Gastroesophageal sphincter (tissue), 4 donors: Measurements from ENCODE around the gene TNFRSF18. TPM values are rescaled to one million over a fixed set of nuclear protein-coding genes. Genes with fewer than 3 reads are reported as not detected.

ENCODE experiments used
- ATAC-seq: fragments of 150-250 bp; one replicate; pipeline ENCODE4 v1.9.1; 2016; ENCODE audit warnings: mild to moderate bottlenecking, moderate library complexity
- H3K27ac ChIP-seq, 4 donors: fragments of 200-600 bp; sonication (generic) in 3 of 4; 1 replicate in 3 of 4; 2 replicates in 1 of 4; pipeline ENCODE4 v1.5.1; 2016 to 2019
- H3K27me3 ChIP-seq: fragments of 200-600 bp; sonication (generic); one replicate; pipeline ENCODE4 v1.5.1; 2019
- H3K36me3 ChIP-seq, 2 donors: fragments of 200-600 bp; sonication (generic); one replicate each; pipeline ENCODE4 v1.5.1; 2019; ENCODE audit warnings: control low read depth in 1 of 2
- H3K4me1 ChIP-seq, 3 donors: fragments of 200-600 bp; sonication (generic); 1 replicate in 2 of 3; 2 replicates in 1 of 3; pipeline ENCODE4 v1.5.1; 2016 to 2019; ENCODE audit warnings: control low read depth in 2 of 3
- H3K4me3 ChIP-seq, 2 donors: fragments of 200-600 bp; sonication (generic); one replicate each; pipeline ENCODE4 v1.5.1; 2019; ENCODE audit warnings: mild to moderate bottlenecking in 1 of 2, moderate library complexity in 1 of 2
- H3K9me3 ChIP-seq, 3 donors: fragments of 200-600 bp; sonication (generic); one replicate each; pipeline ENCODE4 v1.5.1; 2017 to 2019; ENCODE audit warnings: control low read depth in 2 of 3
- CTCF ChIP-seq, 4 experiments: fragments of 200-600 bp in 2 of 4; fragments of 450-650 bp in 2 of 4; sonication (generic) in 1 of 4; IDR thresholded peaks; one replicate each; pipeline ENCODE4 v1.5.1; 2017 to 2019; ENCODE audit warnings: antibody characterized with exemption in 4 of 4, mild to moderate bottlenecking in 2 of 4, moderate library complexity in 2 of 4
- EP300 ChIP-seq: sonication (generic); formaldehyde crosslinking; IDR thresholded peaks from one replicate; pipeline ENCODE4 v1.6.1; 2017; ENCODE audit warnings: antibody characterized with exemption, mild to moderate bottlenecking
- POLR2A ChIP-seq, 2 donors: fragments of 450-650 bp; IDR thresholded peaks; one replicate each; pipeline ENCODE4 v1.6.1; 2017; ENCODE audit warnings: antibody characterized with exemption in 2 of 2, mild to moderate bottlenecking in 2 of 2, moderate library complexity in 1 of 2
- POLR2AphosphoS5 ChIP-seq: sonication (generic); formaldehyde crosslinking; IDR thresholded peaks from one replicate; pipeline ENCODE4 v1.6.1; 2017; ENCODE audit warnings: antibody characterized with exemption
- WGBS, 2 donors: methylation state at CpG; one replicate each; pipeline ENCODE4 v1.1.5; 2018; ENCODE audit warnings: low coverage in 1 of 2; 5-methylcytosine and 5-hydroxymethylcytosine counted together
- total RNA-seq, 4 donors: library from RNA; depleted of rRNA; stranded (reverse); fragments of >200 nt; gene quantifications; one replicate each; pipeline ENCODE4 v1.1.0, GENCODE V29; 2016

The TNFRSF18 gene
- total RNA-seq, 4 donors from 2014 or later, result 0.35 to 2.2 TPM; not detected in 2

GRCh38 chr1:1240822-1241587, 34.6 kb upstream of the TNFRSF18 start:
- no CpG with 5 or more reads among the region's 23 CpGs for WGBS, 2 donors
- no peaks in the 10 kb centered on the region for H3K9me3 ChIP-seq
- peaks cover 0 to 18% (median 6%) of the 10 kb centered on the region in 3 donors for H3K4me1 ChIP-seq
- H3K36me3 ChIP-seq, result peaks cover 0 to 25% of the 10 kb centered on the region in 2 donors
- ATAC-seq, result no peak
- TF ChIP-seq EP300 (no peak), CTCF (IDR thresholded peaks at IDR 0.05) (no peak), POLR2AphosphoS5 (no peak), POLR2A (IDR thresholded peaks at IDR 0.05) (no peak)
- no peak overlapping the region for H3K4me3 ChIP-seq
- H3K27ac ChIP-seq, result no peak overlapping the region
- peaks cover 62% of the 10 kb centered on the region for H3K27me3 ChIP-seq

GRCh38 chr1:1240348-1240732, 33.9 kb upstream of the TNFRSF18 start:
- Histone ChIP-seq H3K27ac (no peak overlapping the region), H3K4me1 (peaks cover 0 to 16% (median 6%) of the 10 kb centered on the region in 3 donors), H3K27me3 (peaks cover 56% of the 10 kb centered on the region), H3K9me3 (no peaks in the 10 kb centered on the region), H3K4me3 (no peak overlapping the region), H3K36me3 (peaks cover 0 to 29% of the 10 kb centered on the region in 2 donors)
- TF ChIP-seq EP300 (no peak), POLR2AphosphoS5 (no peak), CTCF (IDR thresholded peaks at IDR 0.05) (no peak), POLR2A (IDR thresholded peaks at IDR 0.05) (no peak)
- ATAC-seq, result no peak
- no CpG with 5 or more reads among the region's 11 CpGs for WGBS, 2 donors

DNA sequence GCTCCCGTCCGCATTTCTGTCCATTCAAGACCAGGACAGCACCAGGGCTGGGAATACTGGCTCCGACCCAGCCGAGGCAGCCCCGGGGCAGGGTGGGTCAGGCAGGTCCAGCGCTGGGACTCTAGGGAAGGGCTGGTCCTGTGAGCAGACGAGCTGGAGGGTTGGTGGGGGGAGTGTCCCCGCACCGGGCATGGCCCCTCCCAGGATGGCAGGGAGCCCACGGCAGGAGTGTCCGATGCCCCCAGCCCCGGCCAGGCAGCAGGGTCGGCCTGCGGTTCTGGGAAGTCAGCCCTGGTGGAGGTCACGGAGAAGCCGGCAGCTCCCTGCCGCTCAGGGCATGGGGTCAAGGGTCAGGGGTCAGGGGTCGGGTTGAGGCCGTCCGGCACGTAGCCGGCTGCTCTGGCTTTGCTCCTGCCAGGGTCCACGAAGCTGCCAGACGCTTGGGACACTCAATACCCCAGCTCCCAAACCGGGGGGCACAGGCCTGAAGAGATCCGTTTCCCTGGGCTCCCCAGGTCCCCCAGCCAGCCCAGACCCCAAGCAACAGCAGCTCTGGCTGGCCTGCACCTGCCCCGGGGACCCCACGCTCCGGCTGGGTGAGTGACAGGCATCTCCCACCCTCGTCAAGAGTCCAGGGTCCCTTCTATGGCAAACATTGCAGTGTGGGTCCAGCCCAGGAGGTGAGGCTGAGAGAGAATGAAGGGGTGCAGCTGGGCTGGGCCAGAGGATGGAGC, 33.4 kb upstream of the TNFRSF18 start:
- WGBS, 2 donors, result no CpG with 5 or more reads among the region's 30 CpGs
- TF ChIP-seq EP300, result no peak
- TF ChIP-seq POLR2AphosphoS5, result no peak
- no peak for TF ChIP-seq POLR2A (IDR thresholded peaks at IDR 0.05)
- H3K4me3 ChIP-seq, result no peak overlapping the region
- peaks cover 0 to 34% of the 10 kb centered on the region in 2 donors for H3K36me3 ChIP-seq
- no peak for ATAC-seq
- peaks cover 53% of the 10 kb centered on the region for H3K27me3 ChIP-seq
- H3K27ac ChIP-seq, result no peak overlapping the region
- no peaks in the 10 kb centered on the region for H3K9me3 ChIP-seq
- peaks cover 0 to 16% (median 6%) of the 10 kb centered on the region in 3 donors for H3K4me1 ChIP-seq

DNA sequence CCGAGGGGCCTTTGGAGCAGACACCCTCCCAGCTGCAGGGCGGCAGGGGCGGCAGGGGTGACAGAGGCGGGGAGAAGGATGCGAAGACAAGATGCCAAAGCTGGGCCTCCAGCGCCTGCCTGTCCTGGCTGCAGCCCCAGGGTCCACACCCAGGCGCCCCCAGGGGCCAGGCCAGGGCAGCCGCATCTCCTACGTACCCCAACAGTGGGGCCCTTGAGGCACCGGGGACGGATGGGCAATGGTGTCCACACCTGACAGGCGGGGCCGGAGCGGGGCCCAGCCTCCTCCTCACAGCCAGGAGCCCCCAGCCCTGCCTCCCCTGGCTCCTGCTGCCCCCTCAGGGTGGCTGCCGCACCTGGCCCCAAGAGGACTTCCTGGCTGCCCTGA, 32.8 kb upstream of the TNFRSF18 start:
- TF ChIP-seq EP300 (no peak), CTCF (IDR thresholded peaks at IDR 0.05) (no peak), POLR2AphosphoS5 (no peak)
- H3K4me3 ChIP-seq, result no peak overlapping the region
- WGBS, 2 donors, result no CpG with 5 or more reads among the region's 15 CpGs

GRCh38 chr1:1238702-1239178, 32.3 kb upstream of the TNFRSF18 start:
- no peak for ATAC-seq
- H3K36me3 ChIP-seq, result peaks cover 0 to 39% of the 10 kb centered on the region in 2 donors
- WGBS, 2 donors, result no CpG with 5 or more reads among the region's 19 CpGs
- H3K4me3 ChIP-seq, result no peak overlapping the region
- H3K9me3 ChIP-seq, result no peaks in the 10 kb centered on the region
- TF ChIP-seq EP300, result no peak
- TF ChIP-seq POLR2A (IDR thresholded peaks at IDR 0.05), result no peak
- no peak for TF ChIP-seq CTCF (IDR thresholded peaks at IDR 0.05)
- no peak for TF ChIP-seq POLR2AphosphoS5
- H3K4me1 ChIP-seq, result peaks cover 0 to 20% (median 6%) of the 10 kb centered on the region in 3 donors
- peaks cover 50% of the 10 kb centered on the region for H3K27me3 ChIP-seq
- no peak overlapping the region for H3K27ac ChIP-seq

More for the DNA sequence above, 32.8 kb upstream of the TNFRSF18 start:
- peaks cover 0 to 16% (median 6%) of the 10 kb centered on the region in 3 donors for H3K4me1 ChIP-seq
- peaks cover 0 to 39% of the 10 kb centered on the region in 2 donors for H3K36me3 ChIP-seq
- H3K27me3 ChIP-seq, result peaks cover 51% of the 10 kb centered on the region
- no peak for ATAC-seq
- no peaks in the 10 kb centered on the region for H3K9me3 ChIP-seq
- H3K27ac ChIP-seq, result no peak overlapping the region
